OCI-LY3 (cell line): ENCODE results near the gene SDSL.

Source experiments
- H2AFZ ChIP-seq: fragments of 200-600, 300-600 bp; shearing (Covaris generic); 2 replicates; pipeline ENCODE4 v1.6.0; 2014; ENCODE audit warnings: antibody characterized with exemption, low read depth, low read length
- H3K27ac ChIP-seq: fragments of 200-600, 300-600 bp; sonication (generic); 2 replicates; pipeline ENCODE4 v1.5.1; 2014; ENCODE audit warnings: mild to moderate bottlenecking, low read length, moderate library complexity, mixed read lengths
- H3K27me3 ChIP-seq: fragments of 200-600, 300-600 bp; sonication (generic); 2 replicates; pipeline ENCODE4 v1.6.1; 2014; ENCODE audit warnings: low read depth, low read length, mixed read lengths
- H3K36me3 ChIP-seq: fragments of 200-600, 300-600 bp; sonication (generic); replicated peaks from 2 replicates; pipeline ENCODE3; 2014; ENCODE audit warnings: low read depth, low read length, mixed read lengths
- H3K4me1 ChIP-seq: fragments of 300-600, 200-600 bp; sonication (generic); 2 replicates; pipeline ENCODE4 v1.6.1; 2014; ENCODE audit warnings: low read length, mixed read lengths
- H3K4me2 ChIP-seq: fragments of 200-600, 300-600 bp; sonication (generic); 2 replicates; pipeline ENCODE4 v1.6.1; 2014; ENCODE audit warnings: low read length, mixed read lengths
- H3K4me3 ChIP-seq: fragments of 300-600, 200-600 bp; sonication (generic); 2 replicates; pipeline ENCODE4 v1.5.1; 2014; ENCODE audit warnings: antibody characterized with exemption, mild to moderate bottlenecking, low read length, moderate library complexity
- H3K79me2 ChIP-seq: fragments of 300-600, 200-600 bp; shearing (Covaris generic); 2 replicates; pipeline ENCODE4 v1.6.1; 2014; ENCODE audit warnings: mild to moderate bottlenecking, low read length, mixed read lengths
- H3K9ac ChIP-seq: fragments of 300-600, 200-600 bp; shearing (Covaris generic); 2 replicates; pipeline ENCODE4 v1.6.0; 2014; ENCODE audit warnings: mild to moderate bottlenecking, low read length, moderate library complexity
- H3K9me3 ChIP-seq: fragments of 200-600, 300-600 bp; shearing (Covaris generic); 2 replicates; pipeline ENCODE4 v1.6.1; 2014; ENCODE audit warnings: low read length, mixed read lengths; ENCODE audit not compliant: insufficient read depth
- H4K20me1 ChIP-seq: fragments of 200-600, 300-600 bp; sonication (generic); 2 replicates; pipeline ENCODE4 v1.6.1; 2016; ENCODE audit warnings: low read length, mixed read lengths; ENCODE audit not compliant: insufficient read depth
- CTCF ChIP-seq: fragments of 200-600, 300-600 bp; sonication (generic); IDR thresholded peaks from 2 replicates; pipeline ENCODE4 v1.5.1; 2014; ENCODE audit warnings: antibody characterized with exemption, low read length, low read depth
- EZH2phosphoT487 ChIP-seq: fragments of 200-600 bp; shearing (Covaris generic); IDR thresholded peaks from 2 replicates; pipeline ENCODE4 v1.6.1; 2018; ENCODE audit warnings: antibody characterized with exemption, mixed run types, low read depth

The SDSL gene

GRCh38 chr12:113409462-113410124, 12.6 kb upstream of the SDSL start:
- Histone ChIP-seq H3K4me2 (no peak overlapping the region), H4K20me1 (no peaks in the 10 kb centered on the region), H3K4me3 (no peak overlapping the region), H2AFZ (no peak overlapping the region), H3K9me3 (no peaks in the 10 kb centered on the region), H3K4me1 (peaks cover 7% of the 10 kb centered on the region), H3K9ac (no peak overlapping the region), H3K27ac (no peak overlapping the region), H3K27me3 (peaks cover 19% of the 10 kb centered on the region), H3K36me3 (no peaks in the 10 kb centered on the region), H3K79me2 (no peaks in the 10 kb centered on the region)
- no peak for TF ChIP-seq EZH2phosphoT487
- TF ChIP-seq CTCF = no peak

GRCh38 chr12:113413488-113413939, 8.7 kb upstream of the SDSL start:
- no peak overlapping the region for H3K9ac ChIP-seq
- no peak overlapping the region for H2AFZ ChIP-seq
- TF ChIP-seq EZH2phosphoT487 (no peak), CTCF (no peak)
- no peaks in the 10 kb centered on the region for H3K9me3 ChIP-seq
- no peaks in the 10 kb centered on the region for H3K79me2 ChIP-seq
- peaks cover 14% of the 10 kb centered on the region for H3K4me1 ChIP-seq
- H3K4me3 ChIP-seq = no peak overlapping the region
- H4K20me1 ChIP-seq = no peaks in the 10 kb centered on the region
- no peaks in the 10 kb centered on the region for H3K36me3 ChIP-seq
- peaks cover 16% of the 10 kb centered on the region for H3K27me3 ChIP-seq
- H3K4me2 ChIP-seq = no peak overlapping the region
- H3K27ac ChIP-seq = no peak overlapping the region

GRCh38 chr12:113414519-113415038, 7.6 kb upstream of the SDSL start:
- no peak overlapping the region for H3K4me2 ChIP-seq
- no peak overlapping the region for H3K9ac ChIP-seq
- peaks cover 14% of the 10 kb centered on the region for H3K4me1 ChIP-seq
- no peak overlapping the region for H2AFZ ChIP-seq
- no peak overlapping the region for H3K27ac ChIP-seq
- H3K4me3 ChIP-seq = no peak overlapping the region
- peaks cover 15% of the 10 kb centered on the region for H3K27me3 ChIP-seq
- H4K20me1 ChIP-seq = no peaks in the 10 kb centered on the region
- TF ChIP-seq CTCF (no peak), EZH2phosphoT487 (no peak)
- H3K9me3 ChIP-seq = no peaks in the 10 kb centered on the region
- no peaks in the 10 kb centered on the region for H3K36me3 ChIP-seq
- H3K79me2 ChIP-seq = no peaks in the 10 kb centered on the region

GRCh38 chr12:113416091-113416754, 6.0 kb upstream of the SDSL start:
- Histone ChIP-seq H3K79me2 (no peaks in the 10 kb centered on the region), H3K27ac (peak overlapping the region; percentile 11; the same call in 1 of the 2 replicates), H3K4me3 (peak overlapping the region; percentile 7; the same call in 1 of the 2 replicates), H3K4me1 (peaks cover 24% of the 10 kb centered on the region), H3K9ac (peak overlapping the region; percentile 19; the same call in 1 of the 2 replicates), H3K9me3 (no peaks in the 10 kb centered on the region), H3K4me2 (peak overlapping the region; percentile 37), H4K20me1 (no peaks in the 10 kb centered on the region), H3K27me3 (peaks cover 18% of the 10 kb centered on the region), H2AFZ (peak overlapping the region; percentile 51), H3K36me3 (no peaks in the 10 kb centered on the region)
- TF ChIP-seq EZH2phosphoT487 (no peak), CTCF (peak; percentile 23)
